Immature natural killer cell (primary cell): ENCODE results near the gene MAP2K5. TPM values are rescaled to one million over a fixed set of nuclear protein-coding genes. Genes with fewer than 3 reads are reported as not detected.

Experiments
- DNase-seq, 3 donors: peaks; one replicate each; pipeline ENCODE4 v3.0.0; 2022; ENCODE audit warnings: mixed read lengths in 1 of 3
- H3K27ac Mint-ChIP-seq, 6 donors: one replicate each; pipeline ENCODE4 v1.8.0; 2020; ENCODE audit warnings: mixed read lengths in 6 of 6, mild to moderate bottlenecking in 5 of 6, inconsistent platforms in 4 of 6, moderate library complexity in 3 of 6
- H3K27me3 Mint-ChIP-seq, 3 donors: one replicate each; pipeline ENCODE4 v1.8.0; 2020 to 2021; ENCODE audit warnings: low read depth in 3 of 3, mild to moderate bottlenecking in 3 of 3, mixed read lengths in 3 of 3, moderate library complexity in 3 of 3, inconsistent platforms in 1 of 3
- H3K36me3 Mint-ChIP-seq, 3 donors: one replicate each; pipeline ENCODE4 v1.8.0; 2020; ENCODE audit warnings: mixed read lengths in 3 of 3, inconsistent platforms in 2 of 3, mild to moderate bottlenecking in 2 of 3
- H3K4me1 Mint-ChIP-seq, 2 donors: one replicate each; pipeline ENCODE4 v1.8.0; 2020; ENCODE audit warnings: inconsistent platforms in 2 of 2, mild to moderate bottlenecking in 2 of 2, mixed read lengths in 2 of 2, moderate library complexity in 1 of 2
- H3K4me3 Mint-ChIP-seq, 5 donors: one replicate each; pipeline ENCODE4 v1.8.0; 2020; ENCODE audit warnings: mild to moderate bottlenecking in 5 of 5, mixed read lengths in 5 of 5, inconsistent platforms in 3 of 5, moderate library complexity in 3 of 5
- H3K9me3 Mint-ChIP-seq, 6 donors: one replicate each; pipeline ENCODE4 v1.8.0; 2020; ENCODE audit warnings: mild to moderate bottlenecking in 6 of 6, mixed read lengths in 6 of 6, inconsistent platforms in 4 of 6, moderate library complexity in 3 of 6
- polyA plus RNA-seq, 3 donors: library from polyadenylated mRNA; unstranded; fragments of 300-500 nt; fragmentation: Illumina TruSeq; gene quantifications; one replicate each; pipeline ENCODE4 v1.2.3, GENCODE V29; 2021

The MAP2K5 gene
- polyA plus RNA-seq, 3 donors from 2014 or later = 12.4 to 21.7 (median 16.0) TPM

- peaks cover 27 to 35% of the 10 kb centered on the region in 2 donors for H3K4me1 Mint-ChIP-seq
- H3K27ac Mint-ChIP-seq = no peak overlapping the region
- peaks cover 0 to 1% (median 0%) of the 10 kb centered on the region in 6 donors for H3K9me3 Mint-ChIP-seq
- H3K27me3 Mint-ChIP-seq = peaks cover 1 to 6% (median 2%) of the 10 kb centered on the region in 3 donors
- DNase-seq = no peak
- no peak overlapping the region for H3K4me3 Mint-ChIP-seq
- peaks cover 0 to 6% (median 4%) of the 10 kb centered on the region in 3 donors for H3K36me3 Mint-ChIP-seq
These were observed 238.6 kb downstream of the MAP2K5 start for GRCh38 chr15:67781061-67781460.

GRCh38 chr15:67781907-67782690, 239.6 kb downstream of the MAP2K5 start:
- peaks cover 0 to 1% (median 0%) of the 10 kb centered on the region in 6 donors for H3K9me3 Mint-ChIP-seq
- peaks cover 1 to 4% (median 2%) of the 10 kb centered on the region in 3 donors for H3K27me3 Mint-ChIP-seq
- H3K36me3 Mint-ChIP-seq = peaks cover 0 to 9% (median 8%) of the 10 kb centered on the region in 3 donors
- peaks cover 27 to 35% of the 10 kb centered on the region in 2 donors for H3K4me1 Mint-ChIP-seq
- peak overlapping the region in 1 of 6 donors; percentile 6 for H3K27ac Mint-ChIP-seq
- DNase-seq = no peak
- H3K4me3 Mint-ChIP-seq = no peak overlapping the region

DNA sequence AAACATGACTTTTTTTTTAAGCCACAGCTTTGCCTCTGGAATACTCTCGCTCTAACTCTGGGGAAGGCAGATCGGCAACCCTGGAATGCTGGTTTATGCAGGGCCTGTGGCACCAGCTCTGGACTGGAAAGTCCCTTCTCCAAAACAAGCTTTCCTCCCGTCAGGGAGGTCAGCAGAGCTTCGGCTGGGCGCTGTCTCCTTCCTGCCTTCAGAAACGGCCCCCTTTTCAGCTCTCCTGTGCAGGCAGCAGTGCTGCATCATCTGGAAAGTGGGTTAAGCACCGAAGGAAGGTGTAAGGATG, 240.1 kb downstream of the MAP2K5 start:
- Mint-ChIP-seq H3K9me3 (peaks cover 0 to 1% (median 0%) of the 10 kb centered on the region in 6 donors), H3K4me3 (no peak overlapping the region), H3K36me3 (peaks cover 0 to 12% (median 8%) of the 10 kb centered on the region in 3 donors), H3K27ac (no peak overlapping the region), H3K4me1 (peaks cover 27 to 35% of the 10 kb centered on the region in 2 donors), H3K27me3 (peaks cover 1 to 4% (median 2%) of the 10 kb centered on the region in 3 donors)
- DNase-seq = no peak

GRCh38 chr15:67783303-67783702, 240.8 kb downstream of the MAP2K5 start:
- H3K27ac Mint-ChIP-seq = peak overlapping the region; percentile 7 to 83 (median 61)
- peak; percentile 35 to 54 (median 49) for DNase-seq
- H3K36me3 Mint-ChIP-seq = peaks cover 0 to 10% (median 8%) of the 10 kb centered on the region in 3 donors
- H3K27me3 Mint-ChIP-seq = peaks cover 1 to 4% (median 2%) of the 10 kb centered on the region in 3 donors
- peaks cover 0 to 1% (median 0%) of the 10 kb centered on the region in 6 donors for H3K9me3 Mint-ChIP-seq
- peaks cover 27 to 35% of the 10 kb centered on the region in 2 donors for H3K4me1 Mint-ChIP-seq
- H3K4me3 Mint-ChIP-seq = peak overlapping the region; percentile 37 to 68 (median 44)

DNA sequence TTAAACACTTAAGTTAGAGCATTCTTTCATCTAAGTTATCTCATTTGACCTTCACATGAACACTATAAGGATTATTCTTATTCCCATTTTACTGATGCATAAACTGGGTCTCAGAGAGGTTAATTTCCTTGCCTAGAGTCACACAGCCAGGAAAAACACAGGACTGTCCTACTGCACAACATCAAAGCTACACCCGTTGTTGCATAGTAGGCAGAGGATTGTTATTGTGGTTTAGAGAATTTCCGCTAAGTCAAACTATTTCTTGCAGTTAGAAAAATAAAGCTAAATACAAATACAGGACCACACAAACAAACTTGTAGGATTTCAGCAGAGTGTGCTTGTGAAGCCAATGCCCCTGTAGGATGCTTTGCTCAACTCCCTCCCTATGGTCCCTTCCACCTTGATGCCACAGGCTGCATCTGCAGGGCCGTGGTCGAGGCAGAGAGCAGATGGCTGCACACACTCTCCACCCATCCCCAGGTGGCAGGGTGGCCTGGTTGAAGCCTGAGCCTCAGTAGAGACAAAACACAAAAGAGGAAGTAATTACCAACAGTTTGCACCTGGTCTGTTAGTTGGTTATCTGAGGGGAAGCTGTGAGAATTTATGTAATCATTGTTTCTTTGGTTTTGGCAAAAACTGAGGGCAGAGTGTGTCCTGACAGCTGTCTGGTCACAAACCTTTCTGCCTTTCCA, 241.7 kb downstream of the MAP2K5 start:
- H3K4me1 Mint-ChIP-seq = peaks cover 27 to 35% of the 10 kb centered on the region in 2 donors
- peaks cover 1 to 4% (median 2%) of the 10 kb centered on the region in 3 donors for H3K27me3 Mint-ChIP-seq
- peaks cover 0 to 1% (median 0%) of the 10 kb centered on the region in 6 donors for H3K9me3 Mint-ChIP-seq
- peak overlapping the region; percentile 5 to 81 (median 63) for H3K27ac Mint-ChIP-seq
- H3K4me3 Mint-ChIP-seq = peak overlapping the region in 4 of 5 donors; percentile 15 to 54 (median 46)
- peak; percentile 3 to 16 (median 7) for DNase-seq
- peaks cover 0 to 8% (median 8%) of the 10 kb centered on the region in 3 donors for H3K36me3 Mint-ChIP-seq

DNA sequence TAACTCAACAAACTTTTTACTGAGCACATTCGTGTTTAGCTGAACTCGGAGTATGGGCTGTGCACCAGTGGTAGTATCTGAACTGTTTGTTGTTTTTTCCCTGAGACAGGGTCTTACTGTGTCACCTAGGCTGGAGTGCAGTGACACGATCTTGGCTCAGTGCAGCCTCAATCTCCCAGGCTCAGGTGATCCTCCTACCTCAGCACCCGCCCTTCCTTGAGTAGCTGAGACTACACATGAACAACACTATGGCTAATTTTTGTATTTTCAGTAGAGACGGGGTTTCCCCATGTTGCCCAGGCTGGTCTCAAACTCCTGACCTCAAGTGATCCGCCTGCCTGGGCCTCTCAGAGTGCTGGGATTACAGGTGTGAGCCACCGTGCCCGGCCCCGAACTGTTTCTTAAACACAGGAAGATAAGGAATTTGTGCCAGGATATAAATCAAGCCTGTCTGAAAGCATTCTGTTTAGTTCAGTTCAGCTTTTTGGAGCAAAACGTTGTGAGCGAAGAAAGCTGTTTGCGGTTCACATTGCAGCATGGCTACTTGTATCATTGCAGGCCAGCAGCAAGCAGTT, 242.4 kb downstream of the MAP2K5 start:
- peaks cover 0 to 1% (median 0%) of the 10 kb centered on the region in 6 donors for H3K9me3 Mint-ChIP-seq
- H3K4me3 Mint-ChIP-seq = peak overlapping the region in 2 of 5 donors; percentile 15 to 50
- peaks cover 1 to 4% (median 2%) of the 10 kb centered on the region in 3 donors for H3K27me3 Mint-ChIP-seq
- H3K36me3 Mint-ChIP-seq = peaks cover 0 to 8% (median 8%) of the 10 kb centered on the region in 3 donors
- DNase-seq = no peak
- H3K4me1 Mint-ChIP-seq = peaks cover 27 to 35% of the 10 kb centered on the region in 2 donors
- H3K27ac Mint-ChIP-seq = peak overlapping the region in 3 of 6 donors; percentile 13 to 81 (median 64)

DNA sequence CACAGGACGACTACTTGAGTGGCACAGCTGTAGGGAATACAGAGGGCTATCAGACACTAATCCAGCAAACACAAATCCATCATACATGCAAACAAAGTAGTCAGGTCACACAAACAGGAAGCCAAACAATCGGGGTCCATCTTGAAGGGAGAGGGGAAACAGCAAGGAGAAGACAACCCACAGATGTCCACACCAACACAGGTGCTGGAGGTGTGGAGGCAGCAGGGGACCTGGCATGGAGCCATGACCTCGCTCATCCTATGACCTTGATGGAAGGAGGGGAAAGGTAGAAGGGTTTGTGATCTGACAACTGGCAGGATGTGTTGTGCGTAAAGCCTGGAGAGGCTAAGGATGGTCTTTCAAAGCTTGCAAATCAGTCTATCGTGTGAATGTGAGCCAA, 242.9 kb downstream of the MAP2K5 start:
- H3K9me3 Mint-ChIP-seq = peaks cover 0 to 1% (median 0%) of the 10 kb centered on the region in 6 donors
- no peak for DNase-seq
- H3K27me3 Mint-ChIP-seq = peaks cover 1 to 4% (median 2%) of the 10 kb centered on the region in 3 donors
- H3K4me1 Mint-ChIP-seq = peaks cover 27 to 35% of the 10 kb centered on the region in 2 donors
- peaks cover 0 to 8% (median 8%) of the 10 kb centered on the region in 3 donors for H3K36me3 Mint-ChIP-seq
- H3K4me3 Mint-ChIP-seq = no peak overlapping the region
- H3K27ac Mint-ChIP-seq = peak overlapping the region in 1 of 6 donors; percentile 13

DNA sequence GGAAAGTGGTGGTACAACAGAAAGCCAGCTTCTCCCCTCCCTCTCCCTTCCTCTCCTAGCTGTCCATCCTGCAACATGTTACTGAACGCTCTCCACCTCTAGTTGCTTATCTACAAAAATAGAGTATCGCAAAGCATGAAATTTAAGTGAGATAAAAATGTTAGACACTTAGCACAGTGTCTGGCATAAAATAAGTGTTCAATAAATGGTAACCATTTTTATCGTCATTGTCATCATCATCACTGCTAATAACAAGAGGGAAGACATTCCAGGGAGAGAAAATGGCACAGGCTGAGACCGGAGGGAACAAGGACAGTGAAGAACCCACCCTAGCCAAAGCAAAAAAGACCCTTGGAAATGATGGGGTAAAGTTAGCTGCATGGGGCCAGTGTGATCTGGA, 244.1 kb downstream of the MAP2K5 start:
- Mint-ChIP-seq H3K27ac (no peak overlapping the region), H3K27me3 (peaks cover 1 to 4% (median 2%) of the 10 kb centered on the region in 3 donors), H3K36me3 (peaks cover 0 to 8% (median 8%) of the 10 kb centered on the region in 3 donors), H3K4me1 (peaks cover 27 to 35% of the 10 kb centered on the region in 2 donors), H3K4me3 (no peak overlapping the region), H3K9me3 (peaks cover 0 to 1% (median 0%) of the 10 kb centered on the region in 6 donors)
- DNase-seq = no peak

DNA sequence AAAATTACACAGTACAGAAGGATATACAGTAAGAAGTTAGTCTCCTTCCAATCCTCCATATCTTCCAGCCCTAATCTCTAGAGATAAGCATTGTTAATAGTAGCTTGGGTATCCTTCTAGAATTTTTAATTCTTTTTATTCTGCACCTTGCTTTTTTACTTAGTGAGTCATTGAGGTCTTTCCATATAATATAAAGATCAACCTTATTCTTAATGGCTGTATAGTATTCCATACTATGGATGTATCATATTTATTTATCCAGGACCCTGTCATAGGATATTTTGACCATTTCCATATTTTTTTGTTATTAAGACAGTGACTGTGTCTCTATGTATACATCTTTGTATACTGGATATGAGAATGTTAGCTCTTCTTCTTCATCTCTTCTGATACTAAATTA, 246.5 kb downstream of the MAP2K5 start:
- DNase-seq = no peak
- Mint-ChIP-seq H3K27me3 (peaks cover 0 to 2% (median 0%) of the 10 kb centered on the region in 3 donors), H3K4me3 (no peak overlapping the region), H3K36me3 (peaks cover 0 to 18% (median 13%) of the 10 kb centered on the region in 3 donors), H3K4me1 (peaks cover 12 to 14% of the 10 kb centered on the region in 2 donors), H3K27ac (no peak overlapping the region), H3K9me3 (peaks cover 0 to 1% (median 0%) of the 10 kb centered on the region in 6 donors)

DNA sequence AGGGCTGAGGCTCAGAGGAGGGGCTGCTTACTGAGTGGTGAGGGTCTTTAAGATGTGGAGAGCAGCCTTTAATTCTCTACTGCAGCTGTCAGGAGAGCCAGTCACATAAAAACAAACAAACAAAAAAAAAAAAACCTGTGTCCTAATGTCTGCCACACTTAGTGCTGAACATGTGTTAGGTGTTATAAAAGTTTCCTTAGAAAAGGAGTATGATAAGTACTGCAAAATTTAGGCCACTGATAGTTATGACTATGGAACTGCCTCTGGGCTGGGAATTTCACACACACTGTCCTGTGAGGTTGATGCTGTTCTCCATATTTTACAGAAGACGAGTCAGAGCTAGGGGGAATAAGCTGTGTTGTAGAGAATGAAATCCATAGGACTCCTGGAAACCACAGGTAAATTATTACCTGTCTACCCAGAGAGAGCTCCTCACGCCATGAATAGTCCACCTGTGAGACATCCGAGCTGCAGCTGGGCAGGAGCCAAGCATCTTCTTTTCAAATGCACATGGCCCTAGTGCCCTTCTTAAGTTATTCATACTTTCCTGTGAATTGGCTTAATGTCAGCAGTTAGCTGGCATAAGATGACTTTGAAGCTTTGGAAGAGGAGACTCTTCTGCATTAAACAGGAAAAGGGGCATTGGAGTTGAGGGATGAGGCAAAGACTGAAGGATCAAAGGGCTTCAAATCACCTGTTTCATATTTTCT, 248.3 kb downstream of the MAP2K5 start:
- H3K36me3 Mint-ChIP-seq = peaks cover 3 to 33% (median 25%) of the 10 kb centered on the region in 3 donors
- no peaks in the 10 kb centered on the region for H3K4me1 Mint-ChIP-seq
- peaks cover 0 to 10% (median 6%) of the 10 kb centered on the region in 6 donors for H3K9me3 Mint-ChIP-seq
- H3K27me3 Mint-ChIP-seq = no peaks in the 10 kb centered on the region
- no peak for DNase-seq
- H3K4me3 Mint-ChIP-seq = no peak overlapping the region
- H3K27ac Mint-ChIP-seq = no peak overlapping the region

DNA sequence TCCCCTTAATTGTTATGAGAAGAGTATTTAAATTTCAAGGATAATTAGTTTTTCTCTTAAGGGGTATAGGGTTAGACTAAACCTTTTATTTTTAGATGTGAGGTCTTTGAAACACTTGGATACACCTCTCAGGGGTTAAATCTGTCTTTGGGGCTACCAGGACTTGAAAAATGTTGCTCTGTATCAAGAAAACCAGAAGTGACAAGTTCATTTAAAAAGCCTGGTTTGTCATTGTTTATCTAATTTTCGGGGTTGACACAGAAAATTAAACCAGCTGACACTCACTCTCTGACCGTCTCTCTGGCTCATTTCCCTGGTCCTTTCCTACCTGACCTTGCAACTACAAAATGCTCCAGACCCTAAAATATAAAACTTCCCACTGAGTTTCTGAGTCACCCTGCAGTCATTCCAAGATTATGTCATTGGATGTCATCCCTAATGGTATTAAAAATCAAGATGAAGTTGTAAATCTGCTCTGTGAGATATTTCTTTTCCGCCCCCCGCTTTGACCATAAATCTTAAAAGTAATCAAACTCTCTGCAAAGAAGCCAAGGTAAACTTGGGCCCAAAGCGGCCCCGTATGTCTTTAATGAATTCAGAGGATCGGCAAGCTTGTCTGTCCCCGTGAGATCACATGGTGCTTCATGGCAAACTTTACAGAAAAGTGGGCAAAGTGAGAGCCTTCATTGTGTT, 249.9 kb downstream of the MAP2K5 start:
- Mint-ChIP-seq H3K36me3 (peaks cover 3 to 30% (median 21%) of the 10 kb centered on the region in 3 donors), H3K4me1 (no peaks in the 10 kb centered on the region), H3K9me3 (peaks cover 0 to 11% (median 6%) of the 10 kb centered on the region in 6 donors), H3K27me3 (no peaks in the 10 kb centered on the region), H3K4me3 (no peak overlapping the region), H3K27ac (no peak overlapping the region)
- no peak for DNase-seq

DNA sequence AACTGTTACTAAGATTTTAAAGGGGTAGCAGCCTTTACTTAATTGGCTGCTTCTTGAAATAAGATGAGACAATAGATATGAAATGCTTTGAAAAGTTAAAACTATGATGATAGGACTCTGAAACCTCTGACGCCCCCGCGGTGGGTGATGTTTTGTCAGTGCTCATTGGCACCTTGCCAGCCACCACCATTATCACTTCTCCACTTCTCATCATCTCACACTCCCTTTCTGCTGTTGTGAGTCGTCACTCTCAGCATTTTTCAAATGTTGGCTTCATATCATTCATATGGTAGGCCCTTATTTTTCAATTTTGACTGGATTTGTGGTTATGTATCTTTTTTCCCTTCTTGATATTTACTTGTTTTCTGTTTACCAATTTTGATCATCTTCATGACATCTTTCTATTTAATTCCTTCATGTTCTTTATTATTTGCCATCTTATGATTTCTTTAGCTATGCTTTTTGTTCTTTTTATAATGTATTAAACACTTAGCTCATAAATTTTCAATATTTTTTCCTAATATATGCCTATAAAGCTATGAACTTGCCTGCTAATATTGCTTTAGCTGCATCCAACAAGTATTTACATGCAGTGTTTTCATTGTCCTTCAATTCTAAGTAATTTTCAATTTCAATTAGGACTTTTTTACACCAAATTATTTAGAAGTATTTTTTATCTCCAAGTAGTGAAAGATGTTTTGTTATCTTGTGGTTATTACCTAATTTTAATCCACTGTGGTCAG, 252.5 kb downstream of the MAP2K5 start:
- H3K36me3 Mint-ChIP-seq = peaks cover 3 to 36% (median 21%) of the 10 kb centered on the region in 3 donors
- peaks cover 0 to 11% (median 6%) of the 10 kb centered on the region in 6 donors for H3K9me3 Mint-ChIP-seq
- H3K27me3 Mint-ChIP-seq = no peaks in the 10 kb centered on the region
- no peak overlapping the region for H3K27ac Mint-ChIP-seq
- no peak for DNase-seq
- H3K4me3 Mint-ChIP-seq = no peak overlapping the region
- H3K4me1 Mint-ChIP-seq = no peaks in the 10 kb centered on the region
